ENCODE results near the gene CDH23.

The CDH23 gene

DNA sequence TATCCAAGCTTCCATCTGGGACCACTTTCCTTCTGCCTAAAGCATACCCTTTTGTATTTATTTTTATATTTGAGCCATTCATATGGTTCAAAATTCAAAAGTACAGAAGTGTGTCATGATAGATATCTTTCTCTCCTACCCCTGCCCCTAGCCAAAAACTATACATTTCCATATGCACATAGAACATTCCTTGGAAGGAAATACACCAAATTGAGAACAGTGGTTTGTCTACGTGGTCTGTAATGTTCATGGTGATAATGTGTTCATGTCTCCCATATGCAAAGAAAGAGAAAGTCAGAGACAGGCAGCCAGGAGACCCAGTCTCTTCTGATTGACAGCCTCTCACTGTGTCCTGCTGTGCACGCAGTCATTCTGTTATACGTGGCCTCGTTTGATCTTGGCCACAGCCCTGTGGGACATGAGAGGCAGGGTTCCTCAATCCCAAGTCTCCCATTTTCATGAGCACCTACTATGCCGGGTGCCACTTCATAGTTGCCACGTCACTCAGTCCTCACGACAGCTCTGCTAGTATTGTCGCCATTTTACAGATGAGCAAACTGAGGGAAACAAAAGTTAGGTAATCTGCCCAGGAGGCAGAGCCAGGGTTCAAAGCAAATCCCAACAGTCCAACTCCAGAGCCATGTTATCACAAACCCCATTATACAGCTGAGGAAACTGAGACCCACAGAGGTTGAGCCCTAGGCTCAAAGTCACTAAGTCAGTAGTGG lies 8.0 kb upstream of the CDH23 start:
- H3K9ac ChIP-seq (ENCODE audit: low read length): no peak overlapping the region
- no peak overlapping the region for H2BK120ac ChIP-seq (ENCODE audit: insufficient read depth, low read length, poor library complexity)
- H3K4me3 ChIP-seq (ENCODE audit: low read depth, low read length): no peak overlapping the region
- H3K14ac ChIP-seq (ENCODE audit: low read length): no peak overlapping the region
- H2BK5ac ChIP-seq (ENCODE audit: low read depth, low read length, poor library complexity): no peak overlapping the region
- H4K12ac ChIP-seq (ENCODE audit: low read depth, low read length): no peak overlapping the region
- no peaks in the 10 kb centered on the region for H3K36me3 ChIP-seq (ENCODE audit: control insufficient read depth in 1 of 2, insufficient read depth in 2 of 2, low read length in 2 of 2)
- H3K4me2 ChIP-seq (ENCODE audit: low read length): no peak overlapping the region
- no peak overlapping the region for H3K23ac ChIP-seq (ENCODE audit: low read length)
- no peak overlapping the region for H2AFZ ChIP-seq (ENCODE audit: insufficient read depth, low read length, poor library complexity)
- DNase-seq: no peak
- H3K9me3 ChIP-seq (ENCODE audit: insufficient read depth, low read depth, low read length): peaks cover 3% of the 10 kb centered on the region
- no peak overlapping the region for H2AK5ac ChIP-seq (ENCODE audit: low read length)
- no peaks in the 10 kb centered on the region for H3K4me1 ChIP-seq (ENCODE audit: control insufficient read depth in 1 of 2, insufficient read depth in 2 of 2, low read length in 2 of 2)
- no peaks in the 10 kb centered on the region for H3K79me2 ChIP-seq (ENCODE audit: control insufficient read depth, insufficient read depth, low read length, poor library complexity)
- H3K27ac ChIP-seq (ENCODE audit: low read depth, low read length): no peak overlapping the region
- no CpG with 5 or more reads among the region's 8 CpGs for WGBS (ENCODE audit: extremely low coverage, insufficient coverage, insufficient read length)
- no peak overlapping the region for H3K4ac ChIP-seq (ENCODE audit: low read depth, low read length)
- H2BK12ac ChIP-seq (ENCODE audit: low read length): no peak overlapping the region
- no peaks in the 10 kb centered on the region for H3K79me1 ChIP-seq (ENCODE audit: low read length)
- no peaks in the 10 kb centered on the region for H3K27me3 ChIP-seq (ENCODE audit: insufficient read depth, low read length)
- H3K18ac ChIP-seq (ENCODE audit: low read length): no peak overlapping the region
- H4K8ac ChIP-seq (ENCODE audit: low read depth, low read length): no peak overlapping the region
- H4K91ac ChIP-seq (ENCODE audit: low read depth, low read length): no peak overlapping the region

DNA sequence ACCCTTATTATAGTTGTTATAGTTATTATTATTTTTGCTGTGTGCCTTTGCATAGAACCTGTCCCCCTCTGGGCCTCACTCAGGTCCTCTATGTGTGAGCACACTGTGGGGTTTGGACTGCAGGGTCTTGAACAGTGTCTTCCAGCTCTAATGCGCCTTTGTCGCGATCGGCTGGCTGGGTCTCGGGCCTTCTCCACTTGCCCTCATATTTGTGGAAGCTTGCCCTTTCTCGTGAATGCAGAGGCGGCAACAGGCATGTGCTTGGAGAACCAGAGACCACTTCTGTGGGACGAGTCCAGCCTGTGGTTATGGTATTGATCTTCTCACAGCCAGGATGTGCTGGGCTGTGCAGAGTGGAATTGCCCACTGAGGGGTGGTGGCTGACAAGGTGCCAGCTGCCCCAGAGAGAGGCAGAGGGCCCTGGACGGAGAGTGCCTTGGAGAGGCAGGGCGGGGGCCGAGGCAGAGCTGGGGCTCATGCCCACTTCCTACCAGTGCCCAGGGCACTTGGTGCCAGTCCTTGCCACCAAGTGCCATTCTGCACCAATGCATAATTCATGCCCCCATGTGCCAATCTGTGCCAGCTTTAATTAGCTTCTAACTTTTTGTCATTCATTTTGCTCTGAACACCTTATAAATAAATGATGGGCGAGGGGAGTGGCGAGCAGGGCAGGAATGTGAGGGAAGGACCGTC lies 6.8 kb upstream of the CDH23 start:
- Histone ChIP-seq H2BK120ac (ENCODE audit: insufficient read depth, low read length, poor library complexity) (no peak overlapping the region), H2AFZ (ENCODE audit: insufficient read depth, low read length, poor library complexity) (no peak overlapping the region), H3K79me2 (ENCODE audit: control insufficient read depth, insufficient read depth, low read length, poor library complexity) (no peaks in the 10 kb centered on the region), H2AK5ac (ENCODE audit: low read length) (no peak overlapping the region), H2BK12ac (ENCODE audit: low read length) (no peak overlapping the region), H3K36me3 (ENCODE audit: control insufficient read depth in 1 of 2, insufficient read depth in 2 of 2, low read length in 2 of 2) (no peaks in the 10 kb centered on the region), H3K27ac (ENCODE audit: low read depth, low read length) (no peak overlapping the region), H4K91ac (ENCODE audit: low read depth, low read length) (no peak overlapping the region), H4K8ac (ENCODE audit: low read depth, low read length) (no peak overlapping the region), H3K4me1 (ENCODE audit: control insufficient read depth in 1 of 2, insufficient read depth in 2 of 2, low read length in 2 of 2) (no peaks in the 10 kb centered on the region), H3K9me3 (ENCODE audit: insufficient read depth, low read depth, low read length) (no peaks in the 10 kb centered on the region), H3K79me1 (ENCODE audit: low read length) (no peaks in the 10 kb centered on the region), H3K4ac (ENCODE audit: low read depth, low read length) (no peak overlapping the region), H3K4me3 (ENCODE audit: low read depth, low read length) (no peak overlapping the region), H3K23ac (ENCODE audit: low read length) (no peak overlapping the region), H3K18ac (ENCODE audit: low read length) (no peak overlapping the region), H2BK5ac (ENCODE audit: low read depth, low read length, poor library complexity) (no peak overlapping the region), H3K14ac (ENCODE audit: low read length) (no peak overlapping the region), H3K27me3 (ENCODE audit: insufficient read depth, low read length) (no peaks in the 10 kb centered on the region), H4K12ac (ENCODE audit: low read depth, low read length) (no peak overlapping the region), H3K9ac (ENCODE audit: low read length) (no peak overlapping the region), H3K4me2 (ENCODE audit: low read length) (no peak overlapping the region)
- WGBS (ENCODE audit: extremely low coverage, insufficient coverage, insufficient read length): no CpG with 5 or more reads among the region's 14 CpGs
- no peak for DNase-seq

DNA sequence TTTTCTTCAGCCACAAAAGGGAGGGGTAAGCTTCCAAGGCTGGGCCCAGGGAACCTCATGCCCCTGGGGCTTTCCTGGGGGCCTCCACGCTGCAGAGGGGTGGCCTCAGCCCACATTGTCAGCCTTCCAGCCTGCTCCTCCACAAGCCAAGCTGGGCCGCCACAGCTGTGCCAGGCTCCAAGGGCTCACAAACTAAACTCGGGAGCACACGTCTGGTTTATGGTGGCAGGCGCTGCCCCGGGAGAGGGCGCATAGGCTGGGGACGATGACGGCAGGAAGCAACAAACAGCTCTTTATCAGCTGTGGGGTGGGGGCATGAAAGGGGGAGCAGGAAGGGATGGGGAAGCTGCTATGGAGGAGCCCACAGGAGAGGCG lies 6.3 kb upstream of the CDH23 start:
- Histone ChIP-seq H3K9ac (ENCODE audit: low read length) (no peak overlapping the region), H3K36me3 (ENCODE audit: control insufficient read depth in 1 of 2, insufficient read depth in 2 of 2, low read length in 2 of 2) (no peaks in the 10 kb centered on the region), H2BK12ac (ENCODE audit: low read length) (no peak overlapping the region), H3K79me1 (ENCODE audit: low read length) (no peaks in the 10 kb centered on the region), H2BK120ac (ENCODE audit: insufficient read depth, low read length, poor library complexity) (no peak overlapping the region), H3K4me3 (ENCODE audit: low read depth, low read length) (no peak overlapping the region), H3K79me2 (ENCODE audit: control insufficient read depth, insufficient read depth, low read length, poor library complexity) (no peaks in the 10 kb centered on the region), H4K8ac (ENCODE audit: low read depth, low read length) (no peak overlapping the region), H3K4me1 (ENCODE audit: control insufficient read depth in 1 of 2, insufficient read depth in 2 of 2, low read length in 2 of 2) (no peaks in the 10 kb centered on the region), H3K27ac (ENCODE audit: low read depth, low read length) (no peak overlapping the region), H3K9me3 (ENCODE audit: insufficient read depth, low read depth, low read length) (peaks cover 3% of the 10 kb centered on the region), H3K23ac (ENCODE audit: low read length) (no peak overlapping the region), H3K27me3 (ENCODE audit: insufficient read depth, low read length) (no peaks in the 10 kb centered on the region), H3K4ac (ENCODE audit: low read depth, low read length) (no peak overlapping the region), H2AFZ (ENCODE audit: insufficient read depth, low read length, poor library complexity) (no peak overlapping the region), H4K12ac (ENCODE audit: low read depth, low read length) (no peak overlapping the region), H2AK5ac (ENCODE audit: low read length) (no peak overlapping the region), H3K18ac (ENCODE audit: low read length) (no peak overlapping the region), H2BK5ac (ENCODE audit: low read depth, low read length, poor library complexity) (no peak overlapping the region), H4K91ac (ENCODE audit: low read depth, low read length) (no peak overlapping the region), H3K4me2 (ENCODE audit: low read length) (no peak overlapping the region), H3K14ac (ENCODE audit: low read length) (no peak overlapping the region)
- no CpG with 5 or more reads among the region's 10 CpGs for WGBS (ENCODE audit: extremely low coverage, insufficient coverage, insufficient read length)
- DNase-seq: no peak

DNA sequence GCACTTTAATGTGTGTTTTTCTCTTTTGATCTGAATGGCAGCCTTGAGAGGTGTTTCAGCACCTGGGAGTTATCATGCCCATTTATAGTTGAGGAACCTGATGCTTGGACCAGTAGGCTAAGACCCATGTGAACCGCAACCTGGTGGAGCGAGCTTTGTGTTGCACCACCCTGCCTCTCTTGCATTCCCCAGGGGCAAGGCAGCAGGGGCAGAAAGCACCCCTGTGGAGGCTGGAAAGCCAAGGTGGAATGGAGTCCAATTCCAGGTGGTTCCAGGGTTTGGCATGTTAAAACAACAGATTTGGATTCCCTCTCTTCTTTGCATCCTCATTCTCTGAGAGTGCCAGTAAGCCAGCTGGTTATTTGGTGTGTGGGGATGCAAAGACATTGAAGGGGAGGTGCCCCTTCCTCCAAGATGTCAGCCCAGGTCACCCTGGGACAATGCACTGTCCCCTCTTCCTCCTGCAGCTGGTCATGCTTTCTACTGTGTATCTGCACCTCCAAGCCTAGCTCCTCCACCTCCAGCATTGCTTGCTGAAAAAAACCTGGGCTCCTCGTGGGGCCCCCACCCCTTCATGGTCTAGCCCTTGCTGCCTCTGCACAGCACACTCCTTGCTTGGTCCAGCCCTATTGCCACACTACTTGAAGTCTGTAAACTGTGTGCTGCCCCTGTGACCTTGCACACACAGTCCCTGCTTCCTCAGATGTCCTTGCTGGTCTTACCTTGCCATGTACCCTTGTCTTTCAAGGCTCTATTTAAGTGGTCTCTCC lies 5.6 kb upstream of the CDH23 start:
- Histone ChIP-seq H4K91ac (ENCODE audit: low read depth, low read length) (no peak overlapping the region), H2BK12ac (ENCODE audit: low read length) (no peak overlapping the region), H3K4me3 (ENCODE audit: low read depth, low read length) (no peak overlapping the region), H4K12ac (ENCODE audit: low read depth, low read length) (no peak overlapping the region), H3K27ac (ENCODE audit: low read depth, low read length) (no peak overlapping the region), H3K4ac (ENCODE audit: low read depth, low read length) (no peak overlapping the region), H2AK5ac (ENCODE audit: low read length) (no peak overlapping the region), H3K4me1 (ENCODE audit: control insufficient read depth in 1 of 2, insufficient read depth in 2 of 2, low read length in 2 of 2) (no peaks in the 10 kb centered on the region), H2BK120ac (ENCODE audit: insufficient read depth, low read length, poor library complexity) (no peak overlapping the region), H2BK5ac (ENCODE audit: low read depth, low read length, poor library complexity) (no peak overlapping the region), H3K14ac (ENCODE audit: low read length) (no peak overlapping the region), H3K36me3 (ENCODE audit: control insufficient read depth in 1 of 2, insufficient read depth in 2 of 2, low read length in 2 of 2) (no peaks in the 10 kb centered on the region), H3K23ac (ENCODE audit: low read length) (no peak overlapping the region), H3K9ac (ENCODE audit: low read length) (no peak overlapping the region), H3K79me2 (ENCODE audit: control insufficient read depth, insufficient read depth, low read length, poor library complexity) (no peaks in the 10 kb centered on the region), H2AFZ (ENCODE audit: insufficient read depth, low read length, poor library complexity) (no peak overlapping the region), H3K27me3 (ENCODE audit: insufficient read depth, low read length) (no peaks in the 10 kb centered on the region), H3K18ac (ENCODE audit: low read length) (no peak overlapping the region), H3K79me1 (ENCODE audit: low read length) (no peaks in the 10 kb centered on the region), H3K4me2 (ENCODE audit: low read length) (no peak overlapping the region), H3K9me3 (ENCODE audit: insufficient read depth, low read depth, low read length) (peaks cover 3% of the 10 kb centered on the region), H4K8ac (ENCODE audit: low read depth, low read length) (no peak overlapping the region)
- WGBS (ENCODE audit: extremely low coverage, insufficient coverage, insufficient read length): no CpG with 5 or more reads among the region's 3 CpGs
- DNase-seq: no peak
